SK-N-SH treated with all-trans-retinoic acid at 6 μM for 48 hours (cell line): ENCODE results near the gene CIB1.

ENCODE experiments used
- ARNTL ChIP-seq: fragments of 450-650 bp; formaldehyde crosslinking; IDR thresholded peaks from 2 replicates; pipeline ENCODE4 v1.5.0; 2020; ENCODE audit warnings: low read depth, mild to moderate bottlenecking, moderate library complexity, borderline replicate concordance
- ESRRG ChIP-seq: fragments of 250-450 bp; sonication (Bioruptor Pico); IDR thresholded peaks from 2 replicates; pipeline ENCODE4 v1.6.1; 2021; ENCODE audit warnings: mild to moderate bottlenecking
- GLIS3 ChIP-seq: fragments of 250-450 bp; sonication (Bioruptor Pico); IDR thresholded peaks from 2 replicates; pipeline ENCODE4 v1.5.0; 2020; ENCODE audit warnings: mild to moderate bottlenecking, moderate library complexity
- ISL1 ChIP-seq: fragments of 250-450 bp; sonication (Bioruptor Pico); IDR thresholded peaks from 2 replicates; pipeline ENCODE4 v2.1.2; 2022; ENCODE audit warnings: mild to moderate bottlenecking, moderate library complexity
- POU6F1 ChIP-seq: fragments of 250-450 bp; sonication (Bioruptor Pico); IDR thresholded peaks from 2 replicates; pipeline ENCODE4 v1.8.0; 2021; ENCODE audit warnings: low read depth, mild to moderate bottlenecking, moderate library complexity, borderline replicate concordance
- TCF4 ChIP-seq: fragments of 250-450 bp; sonication (Bioruptor Pico); IDR thresholded peaks from 2 replicates; pipeline ENCODE4 v1.8.0; 2021; ENCODE audit warnings: mild to moderate bottlenecking, moderate library complexity, borderline replicate concordance
- ZFP3 ChIP-seq: fragments of 250-450 bp; sonication (Bioruptor Pico); IDR thresholded peaks from 2 replicates; pipeline ENCODE4 v1.5.0; 2020; ENCODE audit warnings: mild to moderate bottlenecking, moderate library complexity
- ZFP30 ChIP-seq: fragments of 450-650 bp; formaldehyde crosslinking; IDR thresholded peaks from 2 replicates; pipeline ENCODE4 v1.5.0; 2022; ENCODE audit warnings: mild to moderate bottlenecking, moderate library complexity
- ZNF565 ChIP-seq: fragments of 450-650 bp; formaldehyde crosslinking; conservative IDR thresholded peaks from 2 replicates; pipeline ENCODE4 v1.5.0; 2020; ENCODE audit warnings: low read depth, mild to moderate bottlenecking, moderate library complexity
- TF ChIP-seq, protein P1 (sequence below): fragments of 250-450 bp; sonication (Bioruptor Pico); IDR thresholded peaks from 2 replicates; pipeline ENCODE4 v1.8.0; 2020; ENCODE audit warnings: mild to moderate bottlenecking, moderate library complexity, borderline replicate concordance

DNA sequence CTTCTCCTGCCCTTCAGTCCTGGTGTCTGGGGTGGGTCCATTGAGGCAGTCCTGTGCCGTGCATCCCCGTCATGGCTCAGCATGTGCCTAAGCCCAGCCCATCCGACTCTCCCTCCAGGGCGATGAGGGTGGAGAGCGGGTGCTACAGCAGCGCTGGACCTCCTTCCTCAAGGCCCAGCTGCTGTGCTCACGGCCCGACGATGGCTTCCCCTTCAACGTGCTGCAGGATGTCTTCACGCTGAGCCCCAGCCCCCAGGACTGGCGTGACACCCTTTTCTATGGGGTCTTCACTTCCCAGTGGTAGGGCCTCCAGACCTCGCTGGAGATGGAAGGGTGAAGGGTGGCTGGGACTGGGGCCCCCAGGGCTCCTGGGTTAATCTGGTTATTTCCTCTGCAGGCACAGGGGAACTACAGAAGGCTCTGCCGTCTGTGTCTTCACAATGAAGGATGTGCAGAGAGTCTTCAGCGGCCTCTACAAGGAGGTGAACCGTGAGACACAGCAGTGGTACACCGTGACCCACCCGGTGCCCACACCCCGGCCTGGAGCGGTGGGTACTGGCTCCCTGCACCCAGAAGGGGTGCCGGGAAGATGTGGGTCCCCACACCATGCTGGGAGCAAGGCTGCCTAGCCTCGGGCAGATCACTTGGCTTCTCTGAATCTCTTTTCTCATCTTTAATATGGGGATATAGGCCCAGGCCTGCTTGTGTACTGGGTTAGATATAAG is 10.1 kb downstream of the CIB1 start:
- TF ChIP-seq ZNF565 (CRISPR knock-in tag) (no peak), ZFP3 (CRISPR knock-in tag) (no peak), ESRRG (no peak), ZFP30 (no peak), POU6F1 (CRISPR knock-in tag) (no peak), ISL1 (CRISPR knock-in tag) (no peak), ARNTL (CRISPR knock-in tag) (no peak), GLIS3 (CRISPR knock-in tag) (no peak), TCF4 (CRISPR knock-in tag) (no peak)
- TF ChIP-seq, protein P1, sequence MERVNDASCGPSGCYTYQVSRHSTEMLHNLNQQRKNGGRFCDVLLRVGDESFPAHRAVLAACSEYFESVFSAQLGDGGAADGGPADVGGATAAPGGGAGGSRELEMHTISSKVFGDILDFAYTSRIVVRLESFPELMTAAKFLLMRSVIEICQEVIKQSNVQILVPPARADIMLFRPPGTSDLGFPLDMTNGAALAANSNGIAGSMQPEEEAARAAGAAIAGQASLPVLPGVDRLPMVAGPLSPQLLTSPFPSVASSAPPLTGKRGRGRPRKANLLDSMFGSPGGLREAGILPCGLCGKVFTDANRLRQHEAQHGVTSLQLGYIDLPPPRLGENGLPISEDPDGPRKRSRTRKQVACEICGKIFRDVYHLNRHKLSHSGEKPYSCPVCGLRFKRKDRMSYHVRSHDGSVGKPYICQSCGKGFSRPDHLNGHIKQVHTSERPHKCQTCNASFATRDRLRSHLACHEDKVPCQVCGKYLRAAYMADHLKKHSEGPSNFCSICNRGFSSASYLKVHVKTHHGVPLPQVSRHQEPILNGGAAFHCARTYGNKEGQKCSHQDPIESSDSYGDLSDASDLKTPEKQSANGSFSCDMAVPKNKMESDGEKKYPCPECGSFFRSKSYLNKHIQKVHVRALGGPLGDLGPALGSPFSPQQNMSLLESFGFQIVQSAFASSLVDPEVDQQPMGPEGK (CRISPR knock-in tag), result no peak
